Stimulated activated CD8-positive, alpha-beta memory T cell treated with anti-CD3 and anti-CD28 coated beads, Interleukin-15, amount 100 ng/mL, for 24 hours (primary cell): ENCODE data around the gene NRSN2.
"Not testable (repeated sequence)": the region's sequence is repeated elsewhere in the genome, so short reads cannot be mapped to it uniquely, and the experiment has no call there.

ENCODE experiments used
- DNase-seq: peaks from one replicate; pipeline ENCODE4 v3.0.0-alpha.2; 2020; ENCODE audit warnings: low read depth

Gene NRSN2

GRCh38 chr20:354298-354977 is 7.5 kb downstream of the NRSN2 start:
- DNase-seq = peak; percentile 50

GRCh38 chr20:356154-356553 is 9.2 kb downstream of the NRSN2 start:
- not testable (repeated sequence) for DNase-seq

GRCh38 chr20:356745-357144 is 9.8 kb downstream of the NRSN2 start:
- no peak for DNase-seq

- DNase-seq = no peak
Observed at GRCh38 chr20:358891-359555, 12.1 kb downstream of the NRSN2 start.

- no peak for DNase-seq
Observed at GRCh38 chr20:361561-361960, 14.7 kb downstream of the NRSN2 start.

GRCh38 chr20:362271-363254 is 15.7 kb downstream of the NRSN2 start:
- no peak for DNase-seq

GRCh38 chr20:363319-364078 is 16.6 kb downstream of the NRSN2 start:
- DNase-seq = no peak

GRCh38 chr20:364905-365794 is 18.2 kb downstream of the NRSN2 start:
- DNase-seq = no peak

GRCh38 chr20:366041-366718 is 19.3 kb downstream of the NRSN2 start:
- DNase-seq = no peak

- DNase-seq = no peak
Observed at GRCh38 chr20:366719-367485, 20.0 kb downstream of the NRSN2 start.

GRCh38 chr20:367486-367887 is 20.6 kb downstream of the NRSN2 start:
- DNase-seq = no peak

- no peak for DNase-seq
Observed at GRCh38 chr20:368915-369314, 22.0 kb downstream of the NRSN2 start.

GRCh38 chr20:370151-370600 is 23.3 kb downstream of the NRSN2 start:
- DNase-seq = no peak

GRCh38 chr20:370977-371754 is 24.3 kb downstream of the NRSN2 start:
- DNase-seq = no peak

GRCh38 chr20:371755-372542 is 25.0 kb downstream of the NRSN2 start:
- no peak for DNase-seq

GRCh38 chr20:372543-373082 is 25.7 kb downstream of the NRSN2 start:
- not testable (repeated sequence) for DNase-seq

GRCh38 chr20:373171-373890 is 26.4 kb downstream of the NRSN2 start:
- no peak for DNase-seq
